Measurements from ENCODE around the gene C19orf73.

- TF ChIP-seq CTCF (IDR thresholded peaks at IDR 0.05), result no peak
- TF ChIP-seq POLR2A (IDR thresholded peaks at IDR 0.05), result no peak
These were observed 46.3 kb upstream of the C19orf73 start for GRCh38 chr19:49165111-49165750.

Data from esophagus squamous epithelium (tissue), 4 donors.